NCI-H345 (cell line): ENCODE data around the gene TTC28.

Experiments used
- DNase-seq: peaks from one replicate; lab custom pipeline; 2025; lab: John Stamatoyannopoulos, UW

Gene TTC28

GRCh38 chr22:28440592-28441390 is 238.8 kb downstream of the TTC28 start:
- no peak for DNase-seq

GRCh38 chr22:28438183-28438768 is 241.4 kb downstream of the TTC28 start:
- DNase-seq = no peak

- DNase-seq = no peak
Measured at GRCh38 chr22:28435982-28436381, 243.7 kb downstream of the TTC28 start.

DNA sequence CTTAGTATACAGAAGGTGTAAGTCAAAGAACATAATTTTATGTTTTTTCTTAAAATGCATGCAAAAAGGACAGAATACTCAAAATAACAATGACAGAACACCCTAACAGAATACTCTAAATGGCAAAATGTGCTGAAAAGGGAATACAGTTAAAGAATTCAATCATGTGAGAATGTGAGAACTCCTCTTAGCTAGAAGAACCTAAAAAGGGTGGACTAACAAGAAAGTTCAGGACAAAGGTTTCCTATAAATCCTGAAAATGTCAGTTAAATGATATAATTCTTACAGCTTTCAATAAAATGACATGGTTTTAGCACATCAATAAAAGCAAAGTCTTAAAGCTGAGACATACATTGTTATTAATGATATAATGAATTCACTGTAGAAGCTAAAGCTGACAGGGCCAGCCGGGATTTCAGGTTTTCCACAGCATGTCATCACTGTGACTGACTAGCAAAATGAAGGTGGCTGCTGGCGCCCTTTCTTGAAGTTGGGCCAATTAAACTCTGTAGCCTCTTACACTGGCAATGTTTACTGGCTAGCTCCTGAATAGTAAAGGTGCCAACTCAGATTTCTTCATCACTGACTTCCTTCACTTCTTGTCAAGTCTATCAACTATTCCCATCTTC is 244.4 kb downstream of the TTC28 start:
- DNase-seq = no peak

DNA sequence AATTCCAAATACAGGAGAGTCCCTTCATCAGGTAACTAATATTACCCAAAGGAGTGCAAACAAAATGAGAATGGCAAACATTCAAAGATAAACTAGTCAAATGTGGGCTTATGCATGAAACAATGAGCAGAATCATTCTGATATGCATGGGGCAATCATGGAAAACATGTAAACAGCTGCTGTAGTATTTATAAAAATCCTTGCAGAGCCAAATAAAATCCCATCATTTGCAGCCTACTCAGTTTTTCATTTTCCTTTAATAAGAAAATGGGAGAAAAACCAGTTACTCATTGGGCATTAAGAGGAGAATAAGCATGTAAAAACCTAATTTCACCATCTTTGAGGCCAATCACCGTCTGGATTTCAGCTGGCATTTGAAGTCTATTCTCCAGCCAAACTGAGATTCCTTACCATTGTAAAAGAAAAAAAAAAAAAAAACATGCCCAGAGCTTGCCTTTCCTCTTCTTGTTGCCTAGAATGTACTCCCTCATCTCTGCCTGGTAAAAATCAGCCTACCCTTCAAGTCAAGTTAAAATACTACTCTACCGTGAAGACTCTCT is 249.1 kb downstream of the TTC28 start:
- no peak for DNase-seq

DNA sequence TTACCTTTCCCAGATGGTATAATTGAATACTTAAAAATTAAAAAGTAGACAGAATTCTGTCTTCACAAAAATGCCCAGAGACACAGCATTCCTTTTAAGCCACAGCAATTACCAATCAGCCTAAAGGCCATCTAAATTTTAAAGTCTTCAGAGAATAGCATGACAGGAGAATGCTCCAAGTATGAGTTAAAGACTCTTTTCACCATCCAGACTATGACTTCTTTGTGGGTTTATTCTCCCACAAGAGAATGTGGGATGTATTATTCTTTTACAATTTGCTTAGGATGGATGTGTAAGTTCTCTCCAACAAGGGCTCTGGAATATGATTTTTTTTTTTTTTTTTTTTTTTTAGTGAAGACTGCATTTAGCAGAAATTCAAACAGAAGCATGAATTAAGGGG is 249.9 kb downstream of the TTC28 start:
- no peak for DNase-seq

GRCh38 chr22:28428271-28428670 is 251.4 kb downstream of the TTC28 start:
- DNase-seq = no peak

- no peak for DNase-seq
Measured at GRCh38 chr22:28426346-28427132, 253.1 kb downstream of the TTC28 start.

GRCh38 chr22:28425211-28425610 is 254.4 kb downstream of the TTC28 start:
- DNase-seq = no peak

GRCh38 chr22:28424427-28425080 is 255.1 kb downstream of the TTC28 start:
- peak; percentile 81 for DNase-seq

- no peak for DNase-seq
Measured at GRCh38 chr22:28419919-28420318, 259.7 kb downstream of the TTC28 start.

GRCh38 chr22:28418008-28418407 is 261.6 kb downstream of the TTC28 start:
- no peak for DNase-seq

DNA sequence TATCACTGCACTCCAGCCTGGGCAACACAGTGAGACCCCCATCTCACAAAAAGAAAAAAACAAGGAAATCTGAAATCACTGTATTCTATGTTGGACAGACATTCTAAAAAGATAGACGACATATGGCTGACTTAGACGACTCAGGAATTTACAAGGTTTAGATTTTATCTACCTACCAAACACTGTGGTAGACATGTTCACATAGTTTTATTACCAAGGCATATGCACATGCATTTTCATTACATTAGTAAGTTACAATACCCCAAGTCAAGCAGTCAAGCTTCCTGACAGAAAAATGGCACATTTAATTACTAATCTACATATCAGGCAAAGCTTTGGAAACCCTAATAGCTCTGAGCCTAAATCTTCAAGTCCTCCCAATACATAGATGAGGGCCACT is 262.2 kb downstream of the TTC28 start:
- no peak for DNase-seq

DNA sequence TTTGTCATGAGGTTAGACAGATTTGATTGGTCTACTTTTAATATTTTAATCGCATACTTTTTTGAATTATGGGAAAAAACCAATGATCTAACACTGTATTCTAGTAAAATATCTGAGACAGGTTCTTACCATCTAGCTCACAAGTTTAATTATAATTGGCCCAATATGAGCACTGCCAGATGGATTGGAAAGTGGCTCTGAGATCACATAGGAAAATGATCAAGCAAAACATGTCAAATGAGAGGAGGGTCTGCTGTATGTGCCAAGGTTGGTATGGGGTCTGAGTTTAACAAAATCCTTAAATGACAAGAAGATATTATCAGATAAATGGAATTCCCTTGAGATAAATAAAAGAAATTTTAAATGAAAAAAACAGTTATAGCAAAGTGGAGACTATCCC is 264.7 kb downstream of the TTC28 start:
- DNase-seq = no peak

DNA sequence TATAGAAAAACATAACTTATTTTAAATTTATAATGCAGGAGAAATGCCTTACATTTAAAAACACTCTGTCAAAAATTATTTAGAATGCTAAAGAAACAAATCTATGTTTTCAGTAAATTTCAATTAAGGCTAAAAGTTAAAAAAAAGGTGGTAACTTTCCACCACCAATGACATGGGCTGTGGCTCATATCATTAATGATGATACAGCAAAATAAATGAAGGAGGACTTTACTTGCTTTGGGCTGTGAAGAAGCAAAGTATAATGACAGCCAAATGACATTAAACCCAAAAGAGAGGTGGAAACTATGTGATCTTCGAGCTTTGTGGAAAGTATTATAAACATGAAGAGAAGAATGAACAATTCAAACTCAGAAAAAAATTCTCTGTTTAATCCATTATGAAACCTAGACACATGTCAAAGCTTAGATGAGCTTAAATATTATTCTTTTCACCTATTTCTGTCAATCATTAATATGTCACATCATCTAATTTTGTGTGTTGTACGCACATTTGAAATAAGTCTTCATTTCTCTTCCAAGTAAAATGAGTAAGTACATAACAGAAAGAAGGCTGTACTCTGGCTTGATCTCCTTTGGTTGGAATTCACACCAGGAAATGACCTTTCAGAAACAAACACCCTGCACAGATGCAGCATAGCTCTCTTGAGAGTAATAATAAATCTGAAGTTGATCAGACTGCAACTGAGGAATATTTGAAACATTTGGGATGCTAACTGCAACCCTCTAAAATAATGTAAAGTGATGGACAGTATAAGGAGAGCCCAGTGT is 265.8 kb downstream of the TTC28 start:
- DNase-seq = no peak

DNA sequence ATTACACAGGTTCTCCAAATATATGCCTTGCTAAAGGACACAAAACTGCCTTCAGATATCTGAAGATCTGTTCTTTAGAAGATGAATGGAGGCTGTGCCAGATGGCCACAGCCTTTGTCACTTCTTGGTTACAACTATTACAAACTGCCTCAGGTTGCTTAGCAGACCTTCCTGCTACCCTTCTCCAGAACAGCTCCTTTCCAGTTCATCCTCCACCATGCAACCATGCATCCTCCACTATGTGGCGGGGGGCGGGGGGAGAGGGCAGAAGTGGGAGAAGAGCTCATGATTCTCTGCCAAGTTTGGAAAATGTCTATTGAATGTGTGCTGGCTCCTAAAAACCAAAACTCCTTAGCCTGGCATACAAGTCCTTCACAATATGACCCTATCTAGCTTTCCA is 267.5 kb downstream of the TTC28 start:
- no peak for DNase-seq

- DNase-seq = no peak
Measured at GRCh38 chr22:28411125-28411524, 268.5 kb downstream of the TTC28 start.

GRCh38 chr22:28410050-28410816 is 269.4 kb downstream of the TTC28 start:
- DNase-seq = no peak

DNA sequence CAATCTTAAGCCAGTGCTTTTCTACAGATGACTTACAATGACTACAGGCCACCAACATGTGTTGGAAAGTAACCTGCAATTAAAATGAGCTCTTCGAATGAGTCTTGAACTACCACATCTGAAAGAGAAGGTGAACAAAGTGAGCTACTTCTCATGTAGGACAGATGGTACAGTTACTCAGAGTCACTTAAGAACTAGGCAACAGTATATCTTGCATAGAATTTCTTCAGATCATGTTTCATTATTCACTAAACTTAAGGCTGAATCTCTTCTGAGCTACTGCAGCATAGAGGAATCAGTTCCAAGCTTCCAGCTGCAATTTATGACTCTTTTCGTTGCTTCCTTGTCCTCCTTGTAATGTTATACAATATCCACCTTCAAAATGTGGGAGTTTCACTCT is 270.9 kb downstream of the TTC28 start:
- DNase-seq = no peak

GRCh38 chr22:28407645-28408044 is 272.0 kb downstream of the TTC28 start:
- no peak for DNase-seq
